Raji (cell line): ENCODE measurements around the gene MXI1.

Experiments
- POLR2A ChIP-seq: IDR thresholded peaks from 2 replicates; pipeline ENCODE4 v1.6.1; 2011; ENCODE audit warnings: low read depth, low read length, control low read depth; ENCODE audit not compliant: insufficient read depth

Gene MXI1

GRCh38 chr10:110273474-110273873 is 66.1 kb downstream of the MXI1 start:
- no peak for TF ChIP-seq POLR2A

- TF ChIP-seq POLR2A: no peak
These were observed 66.7 kb downstream of the MXI1 start for GRCh38 chr10:110274072-110274627.

GRCh38 chr10:110274647-110275046 is 67.2 kb downstream of the MXI1 start:
- TF ChIP-seq POLR2A: no peak

GRCh38 chr10:110275128-110275729 is 67.8 kb downstream of the MXI1 start:
- no peak for TF ChIP-seq POLR2A

GRCh38 chr10:110276603-110277002 is 69.2 kb downstream of the MXI1 start:
- TF ChIP-seq POLR2A: no peak

GRCh38 chr10:110277591-110277990 is 70.2 kb downstream of the MXI1 start:
- TF ChIP-seq POLR2A: no peak

- TF ChIP-seq POLR2A: no peak
These were observed 71.4 kb downstream of the MXI1 start for GRCh38 chr10:110278562-110279406.

GRCh38 chr10:110279407-110279986 is 72.1 kb downstream of the MXI1 start:
- no peak for TF ChIP-seq POLR2A

- no peak for TF ChIP-seq POLR2A
These were observed 76.9 kb downstream of the MXI1 start for GRCh38 chr10:110284262-110284661.

GRCh38 chr10:110285501-110285900 is 78.1 kb downstream of the MXI1 start:
- no peak for TF ChIP-seq POLR2A

GRCh38 chr10:110286841-110287240 is 79.4 kb downstream of the MXI1 start:
- no peak for TF ChIP-seq POLR2A

- no peak for TF ChIP-seq POLR2A
These were observed 89.6 kb downstream of the MXI1 start for GRCh38 chr10:110296966-110297365.

GRCh38 chr10:110300486-110300986 is 93.1 kb downstream of the MXI1 start:
- no peak for TF ChIP-seq POLR2A

- no peak for TF ChIP-seq POLR2A
These were observed 96.3 kb downstream of the MXI1 start for GRCh38 chr10:110303681-110304080.

GRCh38 chr10:110304394-110304779 is 97.0 kb downstream of the MXI1 start:
- TF ChIP-seq POLR2A: no peak
